HG02885 (cell line): ENCODE measurements around the gene PGLYRP4.
"Not testable (repeated sequence)": the region's sequence is repeated elsewhere in the genome, so short reads cannot be mapped to it uniquely, and the experiment has no call there.

ENCODE experiments used
- ATAC-seq: cut with Tn5 transposase; IDR thresholded peaks from one replicate; pipeline ENCODE4 v1.9.1; 2021; ENCODE audit warnings: mild to moderate bottlenecking; ENCODE audit not compliant: unreplicated experiment, poor library complexity

Gene PGLYRP4

DNA sequence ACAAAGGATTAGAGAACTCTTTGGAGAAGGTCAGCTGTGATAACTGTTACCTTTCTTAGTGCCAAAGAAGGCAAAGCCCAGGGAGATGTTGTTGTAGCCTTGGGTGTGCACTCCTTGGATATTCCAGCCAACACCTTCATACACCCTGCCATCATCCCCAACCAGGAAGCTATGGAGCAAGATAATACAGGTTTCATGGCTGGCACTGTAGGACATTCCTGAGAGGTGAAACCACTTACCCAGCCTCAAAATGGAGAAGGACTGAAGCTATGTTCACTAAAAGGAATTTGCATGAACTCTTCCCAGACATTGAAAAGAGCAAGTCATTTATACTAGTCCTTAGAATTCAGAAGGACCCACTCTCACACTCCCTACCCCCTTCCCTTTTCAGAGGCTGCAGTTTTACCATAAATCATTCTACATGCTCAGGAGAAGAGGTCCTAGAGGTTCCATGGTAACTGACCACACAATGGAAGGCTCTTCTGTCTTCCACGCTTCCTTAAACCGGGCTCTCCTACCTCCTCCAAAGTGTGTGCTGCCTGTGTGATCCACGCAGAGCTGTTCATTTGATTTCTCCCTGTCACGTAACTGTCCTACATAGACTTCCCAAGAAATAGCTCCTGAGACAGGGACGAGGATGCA lies 5.5 kb downstream of the PGLYRP4 start:
- no peak for ATAC-seq

DNA sequence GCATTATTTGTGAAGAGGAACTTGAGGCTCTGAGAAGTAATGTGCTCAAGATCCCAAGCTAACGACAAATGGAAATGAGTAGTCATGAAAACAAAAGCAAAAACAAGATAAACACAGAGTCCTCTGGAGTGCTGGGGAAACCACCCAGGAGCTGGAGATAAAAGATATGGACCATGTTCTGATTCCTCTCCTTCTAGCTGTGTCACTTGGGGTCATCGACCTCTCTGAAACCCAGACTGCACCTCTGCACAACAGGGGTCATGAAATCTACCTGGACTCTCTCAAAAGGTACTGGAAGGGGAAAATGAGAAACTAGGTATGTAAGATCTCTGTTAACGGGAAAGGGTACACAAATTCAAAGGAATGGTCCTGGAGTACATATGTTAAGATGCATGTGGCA lies 6.5 kb downstream of the PGLYRP4 start:
- no peak for ATAC-seq

- ATAC-seq, result no peak
These were observed 7.2 kb downstream of the PGLYRP4 start for GRCh38 chr1:153341431-153341934.

DNA sequence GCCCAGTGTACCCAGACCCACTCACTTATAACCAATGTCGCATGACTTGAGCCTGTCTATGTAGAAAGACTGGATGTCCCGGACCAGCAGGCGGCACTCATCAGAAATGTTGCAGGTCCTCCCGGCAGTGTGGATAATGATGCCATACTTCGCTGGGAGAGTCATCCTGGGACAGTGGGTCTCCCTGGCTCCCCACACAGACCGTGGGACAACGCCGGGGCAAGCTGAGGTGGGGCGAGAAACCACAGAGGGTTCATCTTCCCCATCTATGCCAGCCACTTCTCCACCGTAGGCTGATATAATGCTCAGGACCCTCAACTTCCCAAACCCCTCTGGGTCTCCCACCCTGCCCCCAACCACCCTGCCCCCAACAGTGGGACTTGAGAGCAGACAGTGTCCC lies 8.3 kb downstream of the PGLYRP4 start:
- no peak for ATAC-seq

- no peak for ATAC-seq
These were observed 8.8 kb downstream of the PGLYRP4 start for GRCh38 chr1:153339802-153340201.

GRCh38 chr1:153337980-153338853 lies 10.4 kb downstream of the PGLYRP4 start:
- ATAC-seq, result no peak

DNA sequence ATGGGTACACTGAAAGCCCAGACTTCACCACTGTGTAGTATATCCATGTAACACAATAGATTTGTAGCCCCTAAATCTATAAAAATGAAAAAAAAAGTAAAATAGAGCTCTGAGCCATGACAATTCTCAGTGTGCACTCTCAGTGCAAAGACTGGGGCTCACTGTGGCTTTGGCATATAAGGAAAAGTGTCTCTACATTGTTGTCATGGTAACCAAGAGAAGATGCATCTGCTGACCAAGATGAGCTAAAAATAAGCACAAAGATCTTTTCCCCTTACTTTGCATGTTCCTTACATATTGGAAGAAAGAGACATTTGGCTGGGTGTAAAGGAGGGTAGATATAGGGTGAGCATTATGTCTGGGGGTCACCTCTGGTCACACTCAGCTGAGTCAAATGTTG lies 12.0 kb downstream of the PGLYRP4 start:
- ATAC-seq, result no peak

DNA sequence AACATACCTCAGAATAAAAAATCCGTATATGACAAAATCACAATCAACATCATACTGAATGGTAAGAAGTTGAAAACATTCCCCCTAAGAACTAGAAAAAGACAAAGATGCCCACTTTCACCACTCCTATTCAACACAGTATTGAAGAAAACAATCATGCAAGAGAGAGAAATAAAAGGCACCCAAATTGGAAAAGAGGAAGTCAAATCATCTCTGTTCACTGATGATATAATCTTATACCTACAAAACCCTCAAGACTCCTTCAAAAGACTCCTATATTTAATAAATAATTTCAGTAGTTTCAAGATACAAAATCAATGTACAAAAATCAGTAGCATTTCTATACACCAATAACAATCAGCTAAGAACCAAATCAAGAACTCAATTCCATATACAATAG lies 14.7 kb downstream of the PGLYRP4 start:
- ATAC-seq, result no peak

DNA sequence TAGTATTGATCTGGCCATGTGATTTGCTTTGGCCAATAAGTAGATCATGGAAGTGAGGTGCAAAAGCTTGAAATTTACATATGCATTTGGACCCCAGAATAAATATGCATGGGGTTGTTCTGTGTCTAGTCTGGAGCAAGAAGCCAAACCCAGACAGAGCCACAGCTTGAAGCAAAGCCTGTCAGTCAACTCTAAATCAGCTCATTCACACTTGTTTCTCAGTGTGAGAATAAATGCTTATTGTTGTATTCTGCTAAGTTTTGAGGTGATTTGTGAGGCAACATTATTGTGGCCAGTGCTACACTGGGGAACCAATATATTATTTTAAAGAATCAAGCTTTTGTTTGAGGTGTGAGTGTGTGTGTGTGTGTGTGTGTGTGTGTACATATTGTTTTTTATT lies 23.7 kb downstream of the PGLYRP4 start:
- no peak for ATAC-seq

GRCh38 chr1:153322568-153322967 lies 26.1 kb downstream of the PGLYRP4 start:
- no peak for ATAC-seq

GRCh38 chr1:153318145-153318544 lies 30.5 kb downstream of the PGLYRP4 start:
- not testable (repeated sequence) for ATAC-seq

GRCh38 chr1:153316013-153316412 lies 32.6 kb downstream of the PGLYRP4 start:
- not testable (repeated sequence) for ATAC-seq

DNA sequence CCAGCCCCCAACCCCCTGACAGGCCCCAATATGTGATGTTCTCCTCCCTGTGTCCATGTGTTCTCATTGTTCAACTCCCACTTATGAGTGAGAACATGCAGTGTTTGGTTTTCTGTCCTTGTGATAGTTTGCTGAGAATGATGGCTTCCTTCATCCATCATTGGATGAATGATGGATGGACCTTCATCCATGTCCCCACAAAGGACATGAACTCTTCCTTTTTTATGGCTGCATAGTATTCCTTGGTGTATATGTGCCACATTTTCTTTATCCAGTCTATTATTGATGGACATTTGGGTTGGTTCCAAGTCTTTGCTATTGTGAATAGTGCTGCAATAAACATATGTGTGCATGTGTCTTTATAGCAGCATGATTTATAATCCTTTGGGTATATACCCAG lies 34.3 kb downstream of the PGLYRP4 start:
- not testable (repeated sequence) for ATAC-seq

DNA sequence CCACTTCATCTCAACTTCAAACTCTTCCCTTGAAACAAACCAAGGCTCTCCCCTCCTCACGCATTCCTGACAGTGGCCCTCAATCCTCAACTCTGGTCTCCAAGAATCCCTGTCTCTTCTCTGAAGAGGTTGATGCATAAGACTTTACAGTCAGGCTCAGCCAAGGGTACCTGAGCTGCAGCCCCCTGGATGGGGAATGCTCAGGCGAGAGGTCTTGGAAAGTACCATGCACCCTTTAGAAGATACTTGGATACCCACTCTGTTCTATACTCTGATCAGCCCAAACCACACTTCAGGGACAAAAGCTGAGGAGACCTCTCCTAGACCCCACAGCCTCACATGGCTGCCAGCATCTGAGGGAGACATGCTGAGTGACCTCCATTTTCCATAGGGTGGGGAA lies 35.4 kb downstream of the PGLYRP4 start:
- no peak for ATAC-seq

DNA sequence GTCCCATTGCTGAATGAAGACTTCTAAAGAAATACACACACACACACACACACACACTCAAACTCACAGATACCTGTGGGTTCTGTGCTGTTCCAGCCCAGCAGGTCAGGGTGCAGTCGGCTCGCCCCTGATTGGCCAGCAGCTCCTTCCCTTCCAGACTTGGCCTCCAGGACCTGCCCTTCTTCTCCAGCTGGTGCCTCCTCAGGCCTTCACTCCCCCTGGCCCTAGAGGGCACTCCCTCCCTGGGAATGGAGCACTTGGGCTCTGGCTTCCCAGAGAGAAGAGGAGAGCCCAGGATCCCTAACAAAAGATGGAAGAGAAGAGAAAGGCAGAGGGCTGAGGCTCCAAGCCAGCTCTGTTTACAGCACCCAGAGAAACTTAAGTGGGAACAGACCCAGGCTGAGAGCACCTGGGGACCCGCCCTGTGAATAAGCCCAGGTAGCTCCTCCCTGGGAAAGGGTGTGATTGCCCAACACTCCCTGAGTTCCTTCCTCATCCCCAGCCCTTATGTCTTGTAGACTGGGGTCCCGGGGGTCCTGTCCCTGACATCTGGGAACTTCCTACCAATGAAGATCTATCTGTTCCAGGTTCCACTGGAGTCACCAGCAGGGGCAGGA lies 36.0 kb downstream of the PGLYRP4 start, which contains the start of gene PGLYRP3:
Gene PGLYRP3 (minus strand): TSS at position 383 of the 617 bp plus-strand sequence. CDS start 2,287 bp downstream, outside the sequence.
- no peak for ATAC-seq

DNA sequence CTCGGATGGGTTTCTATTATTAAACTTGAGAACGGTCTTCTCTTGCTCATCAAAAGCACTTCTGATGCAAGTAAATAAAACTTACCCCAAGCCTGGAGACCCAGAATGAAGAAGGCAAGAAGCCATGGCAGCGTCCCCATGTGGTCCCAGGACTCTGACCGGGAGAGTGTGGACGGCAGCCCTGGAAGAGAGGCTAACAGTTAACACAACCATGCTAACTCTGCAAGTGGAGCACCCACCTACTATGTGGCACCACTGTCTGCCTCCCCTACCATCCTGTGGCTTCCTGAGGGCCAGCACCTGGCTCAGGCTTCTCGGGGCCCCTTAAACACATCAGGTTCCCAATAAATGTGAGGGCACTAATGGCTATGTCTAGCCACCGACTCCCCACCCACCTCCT lies 38.1 kb downstream of the PGLYRP4 start:
- ATAC-seq, result no peak

- no peak for ATAC-seq
These were observed 39.2 kb downstream of the PGLYRP4 start for GRCh38 chr1:153309441-153309840.

GRCh38 chr1:153308540-153308939 lies 40.1 kb downstream of the PGLYRP4 start:
- no peak for ATAC-seq

DNA sequence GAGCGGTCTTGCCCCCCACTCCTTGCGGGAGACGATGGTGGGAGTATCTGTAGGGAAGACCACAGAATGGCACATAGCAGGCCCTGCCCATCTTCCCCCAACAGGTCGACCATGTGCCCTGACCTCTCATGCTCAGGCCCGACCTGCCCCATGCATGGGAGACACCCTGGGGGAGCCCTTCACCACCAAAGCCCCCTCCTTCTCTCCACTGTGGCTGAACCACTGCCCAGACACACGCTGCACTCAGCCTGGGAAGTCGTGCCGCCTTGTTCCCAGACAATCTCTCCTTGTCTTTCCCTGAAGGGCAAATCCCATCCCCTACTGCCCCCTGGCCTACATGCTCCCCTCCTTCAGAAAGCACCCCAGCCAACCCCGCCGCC lies 41.4 kb downstream of the PGLYRP4 start:
- no peak for ATAC-seq

- ATAC-seq, result no peak
These were observed 42.1 kb downstream of the PGLYRP4 start for GRCh38 chr1:153306303-153307220.
